ENCODE measurements around the gene LRRTM4.
"Not testable (repeated sequence)": the region's sequence is repeated elsewhere in the genome, so short reads cannot be mapped to it uniquely, and the experiment has no call there.

The LRRTM4 gene

DNA sequence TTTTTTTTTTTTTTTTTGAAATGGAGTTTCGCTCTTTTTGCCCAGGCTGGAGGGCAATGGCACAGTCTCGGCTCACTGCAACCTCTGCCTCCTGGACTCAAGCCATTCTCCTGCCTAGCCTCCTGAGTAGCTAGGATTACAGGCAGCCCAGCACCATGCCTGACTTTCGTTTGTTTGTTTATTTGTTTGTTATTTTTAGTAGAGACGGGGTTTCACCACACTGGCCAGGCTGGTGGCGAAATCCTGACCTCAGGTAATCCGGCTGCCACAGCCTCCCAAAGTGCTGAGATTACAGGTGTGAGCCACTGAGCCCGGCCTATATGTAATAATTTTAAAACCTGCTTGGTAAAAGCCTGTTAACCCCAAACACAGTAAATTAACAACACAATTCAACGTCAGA, 435.7 kb downstream of the LRRTM4 start:
- DNase-seq (ENCODE audit: low read depth, low spot score), result no peak

DNA sequence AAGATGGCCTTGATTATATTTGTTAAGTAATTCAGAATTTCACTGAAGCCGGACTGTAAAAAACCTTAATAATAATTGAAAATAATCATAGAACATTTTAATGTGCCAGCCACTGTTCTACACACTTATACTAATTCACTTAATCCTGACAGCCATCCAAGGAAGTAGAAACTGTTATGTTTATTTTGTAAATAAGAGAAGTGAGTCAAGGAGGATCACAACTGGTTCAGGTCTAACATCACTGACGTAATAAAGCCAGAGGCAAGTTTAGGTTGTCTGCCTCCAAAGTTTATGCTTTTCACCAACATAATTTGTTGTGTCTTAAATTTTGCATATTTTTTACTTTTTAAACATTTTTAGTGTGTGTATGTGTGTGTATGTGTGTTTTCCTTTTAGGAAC, 436.1 kb downstream of the LRRTM4 start:
- no peak for DNase-seq (ENCODE audit: low read depth, low spot score)

DNA sequence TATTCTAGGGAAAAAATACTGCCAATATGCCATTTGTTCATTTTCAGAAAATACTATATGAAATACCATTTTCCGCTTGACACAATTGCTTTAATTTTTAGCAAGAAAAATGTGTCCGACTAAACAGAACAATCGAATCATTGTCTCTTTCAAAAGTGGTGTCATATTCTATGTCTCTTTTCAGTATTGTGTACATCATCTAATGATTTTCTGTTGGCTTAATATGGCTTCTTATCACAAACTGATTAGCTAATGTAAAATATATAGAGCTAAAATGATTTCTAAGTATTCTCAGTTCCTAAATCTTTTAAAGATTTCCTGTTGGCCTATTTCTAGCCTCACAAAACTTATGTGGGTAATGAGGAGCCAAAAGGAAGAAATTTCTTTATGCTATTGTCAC, 436.6 kb downstream of the LRRTM4 start:
- no peak for DNase-seq (ENCODE audit: low read depth, low spot score)

DNA sequence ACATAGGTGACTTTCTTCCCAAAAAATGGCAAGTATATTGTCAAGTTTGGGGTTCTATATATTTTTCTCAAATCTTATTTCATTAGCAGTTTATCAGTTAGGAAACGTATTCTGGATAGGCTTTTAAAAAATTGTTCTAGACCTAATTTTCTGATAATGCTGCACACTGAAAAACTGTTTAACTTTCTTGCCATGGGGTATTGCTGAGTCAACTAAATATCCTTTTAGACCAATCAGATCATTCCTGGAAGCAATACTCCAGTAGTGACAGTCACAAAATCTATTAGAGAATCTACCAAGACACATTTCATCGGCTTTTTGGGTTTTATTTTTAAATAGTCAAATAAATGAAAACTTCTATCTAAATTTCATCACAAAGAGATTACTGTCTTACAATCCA, 440.6 kb downstream of the LRRTM4 start:
- DNase-seq (ENCODE audit: low read depth, low spot score), result no peak

DNA sequence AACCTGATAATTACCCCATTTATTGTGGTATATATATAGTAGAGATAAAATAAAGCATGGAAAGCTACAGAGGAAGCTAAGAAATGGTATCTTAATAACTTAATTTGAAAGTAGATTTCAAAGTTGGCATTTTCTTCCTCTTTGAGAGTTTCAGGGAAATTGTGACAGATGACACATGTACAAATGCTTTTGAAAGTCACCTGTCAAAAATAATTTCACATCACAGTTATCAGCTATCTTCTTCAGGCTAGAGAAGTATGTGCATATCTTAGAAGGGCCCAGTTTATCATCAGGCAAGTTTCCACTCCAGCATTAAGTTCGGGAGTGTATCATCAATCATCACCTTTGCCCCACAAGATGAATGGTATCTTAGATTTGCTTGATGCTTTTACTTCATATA, 457.9 kb downstream of the LRRTM4 start:
- no peak for DNase-seq (ENCODE audit: low read depth, low spot score)

DNA sequence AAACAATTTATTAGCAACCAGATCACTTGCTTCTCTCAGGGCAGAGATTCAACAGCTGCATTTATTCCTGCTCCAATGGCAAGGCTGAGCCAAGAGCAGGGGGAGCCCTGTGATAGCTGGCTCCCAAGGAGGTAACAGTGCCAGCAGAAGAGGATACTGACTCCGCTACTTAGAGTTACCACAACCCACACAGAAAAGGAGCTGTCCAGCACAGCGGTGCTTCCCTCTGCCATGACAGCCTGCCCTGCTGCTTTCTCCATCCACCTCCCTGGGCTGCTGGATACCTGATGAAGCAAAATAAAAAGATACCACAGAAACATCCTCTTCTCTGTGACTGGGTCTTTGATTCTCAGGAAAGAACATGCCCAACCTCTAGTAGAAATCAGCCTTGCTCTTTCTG, 467.2 kb downstream of the LRRTM4 start:
- no peak for DNase-seq (ENCODE audit: low read depth, low spot score)

DNA sequence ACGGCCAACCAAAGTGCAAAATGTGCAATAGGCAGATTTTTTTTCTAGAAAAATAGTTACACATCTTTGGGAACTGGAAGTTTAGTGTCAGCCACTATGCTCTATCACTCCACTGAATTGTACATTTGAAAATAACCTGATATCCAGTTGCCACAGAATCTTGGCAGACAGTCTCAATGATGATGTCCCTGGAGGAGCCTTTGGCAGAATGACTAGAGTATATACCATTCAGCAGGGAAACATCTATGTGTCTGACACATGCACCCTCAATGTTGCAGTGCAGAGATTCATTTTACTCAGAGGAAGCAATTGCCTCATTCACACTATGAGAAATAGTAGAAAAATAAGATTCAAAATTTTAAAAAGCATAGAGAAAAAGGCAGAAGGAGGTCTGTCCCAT, 475.8 kb downstream of the LRRTM4 start:
- no peak for DNase-seq (ENCODE audit: low read depth, low spot score)

DNA sequence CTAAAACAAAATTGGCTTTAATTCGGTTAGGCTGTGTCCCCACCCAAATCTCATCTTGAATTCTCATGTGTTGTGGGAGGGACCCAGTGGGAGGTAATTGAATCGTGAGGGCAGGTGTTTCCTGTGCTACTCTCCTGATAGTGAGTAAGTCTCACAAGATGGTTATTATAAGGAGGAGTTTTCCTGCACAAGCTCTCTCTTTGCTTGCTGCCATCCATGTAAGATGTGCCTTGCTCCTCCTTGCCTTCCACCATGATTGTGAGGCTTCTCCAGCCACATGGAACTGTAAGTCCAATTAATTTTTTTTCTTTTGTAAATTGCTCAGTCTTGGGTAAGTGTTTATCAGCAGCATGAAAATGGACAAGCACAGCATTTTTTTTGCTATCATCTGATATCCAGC, 476.7 kb downstream of the LRRTM4 start:
- not testable (repeated sequence) for DNase-seq (ENCODE audit: low read depth, low spot score)

DNA sequence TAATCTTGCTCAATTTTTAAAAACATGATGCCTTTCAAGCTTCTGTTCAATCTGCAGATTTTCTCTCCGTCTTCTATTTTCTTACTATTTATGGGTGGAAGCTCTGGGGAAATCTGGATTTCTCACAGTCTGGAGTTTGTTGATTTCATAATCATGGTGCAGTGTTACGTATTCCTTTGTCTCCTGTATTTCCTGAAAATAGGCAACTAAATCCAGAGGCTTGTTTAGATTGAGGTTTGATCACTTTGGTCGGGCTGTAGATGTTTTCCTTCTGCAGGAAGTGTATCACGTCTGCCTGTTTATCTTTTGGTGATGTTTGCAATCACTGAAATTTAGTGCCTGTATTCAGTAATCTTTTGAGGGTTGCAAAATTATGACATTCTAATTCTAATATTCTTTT, 487.7 kb downstream of the LRRTM4 start:
- no peak for DNase-seq (ENCODE audit: low read depth, low spot score)

DNA sequence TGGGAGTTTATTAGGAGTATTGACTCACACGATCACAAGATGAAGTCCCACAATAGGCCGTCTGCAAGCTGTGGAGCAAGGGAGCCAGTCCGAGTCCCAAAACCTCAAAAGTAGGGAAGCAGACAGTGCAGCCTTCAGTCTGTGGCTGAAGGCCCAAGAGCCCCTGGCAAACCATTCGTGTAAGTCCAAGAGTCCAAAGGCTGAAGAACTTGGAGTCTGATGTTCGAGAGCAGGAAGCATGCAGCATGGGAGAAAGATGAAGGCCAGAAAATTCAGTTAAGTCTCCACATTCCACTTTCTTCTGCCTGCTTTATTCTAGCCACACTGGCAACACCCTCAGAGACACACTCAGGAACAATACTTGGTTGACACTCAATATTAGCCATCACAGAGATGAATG, 492.9 kb downstream of the LRRTM4 start:
- not testable (repeated sequence) for DNase-seq (ENCODE audit: low read depth, low spot score)

DNA sequence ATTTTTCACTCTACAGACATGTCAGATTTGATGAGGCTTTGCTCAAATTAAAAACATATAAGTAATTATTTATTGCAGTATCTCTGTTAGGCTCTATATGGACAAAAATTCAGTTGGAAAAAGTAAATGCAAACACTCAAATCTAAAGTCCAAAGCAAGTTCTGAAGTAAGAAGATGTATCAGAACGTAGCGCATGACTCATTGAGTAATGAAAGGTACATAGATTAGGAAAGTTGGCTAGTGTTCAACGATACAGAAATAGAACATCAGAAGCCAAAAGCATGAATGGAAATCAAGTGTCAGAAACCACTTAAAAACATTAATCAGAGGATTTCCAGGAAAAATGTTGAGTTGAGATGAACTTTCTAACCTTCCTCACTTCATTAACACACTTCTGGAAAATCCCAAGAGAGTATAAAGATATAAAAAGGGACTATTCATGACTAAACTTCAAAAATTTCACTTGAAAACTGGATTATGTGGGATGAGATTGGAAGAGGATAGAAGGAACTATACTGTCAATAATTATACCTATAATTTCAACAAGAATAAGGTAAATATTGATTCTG, 494.1 kb downstream of the LRRTM4 start:
- DNase-seq (ENCODE audit: low read depth, low spot score), result no peak

DNA sequence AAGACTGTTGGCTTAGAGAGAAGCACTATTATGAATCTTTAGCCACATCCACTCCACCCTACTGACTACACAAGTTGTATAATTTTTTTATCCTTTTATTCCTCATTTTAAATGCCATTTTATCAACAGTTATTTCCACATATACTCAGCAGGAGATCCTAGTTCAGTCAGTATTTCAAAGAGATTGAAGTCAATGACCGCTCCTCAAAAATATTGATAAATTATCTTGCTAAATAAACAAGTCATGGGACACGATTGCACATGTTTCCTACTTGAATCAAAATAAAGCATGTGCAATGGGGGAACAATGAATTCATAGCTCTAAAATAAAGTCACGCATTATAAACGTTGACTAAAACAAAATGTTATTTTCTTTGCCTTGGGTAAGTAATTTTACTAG, 496.5 kb downstream of the LRRTM4 start:
- no peak for DNase-seq (ENCODE audit: low read depth, low spot score)

DNA sequence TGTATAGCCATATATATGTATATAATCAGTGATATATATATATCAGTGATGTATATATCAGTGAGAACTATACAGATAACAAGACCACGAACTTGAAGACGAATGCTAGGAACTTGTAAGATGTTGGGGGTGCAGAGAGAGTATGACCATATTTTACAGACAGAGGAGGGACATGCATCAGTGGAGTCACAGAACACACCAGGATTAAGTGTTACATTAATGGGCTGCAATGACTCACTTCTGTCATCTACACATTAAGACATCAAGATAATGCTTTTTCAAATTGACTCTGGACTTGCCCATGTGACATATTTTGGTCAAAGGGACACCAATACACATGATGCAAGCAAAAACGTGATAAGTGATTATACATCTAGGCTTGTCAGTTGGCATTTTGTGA, 501.0 kb downstream of the LRRTM4 start:
- DNase-seq (ENCODE audit: low read depth, low spot score), result no peak

DNA sequence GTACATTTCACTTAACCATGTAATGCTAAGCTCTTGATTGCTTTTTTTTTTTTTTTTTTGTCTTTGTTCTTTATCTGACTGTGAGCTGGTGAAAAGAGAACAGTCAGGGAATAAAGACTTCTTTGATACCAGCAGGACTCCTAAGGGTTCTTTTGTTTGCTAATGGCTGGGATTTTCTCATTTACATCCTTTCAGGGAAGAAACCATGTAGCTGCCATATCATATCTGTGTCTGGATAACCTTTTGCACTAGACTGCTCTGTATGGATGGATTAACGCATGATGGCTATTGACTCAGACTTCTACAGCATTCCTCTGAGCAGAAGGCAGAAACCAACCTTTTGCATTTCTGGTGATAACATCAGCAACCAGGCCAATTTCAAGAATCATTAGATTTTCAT, 504.0 kb downstream of the LRRTM4 start:
- DNase-seq (ENCODE audit: low read depth, low spot score), result no peak

DNA sequence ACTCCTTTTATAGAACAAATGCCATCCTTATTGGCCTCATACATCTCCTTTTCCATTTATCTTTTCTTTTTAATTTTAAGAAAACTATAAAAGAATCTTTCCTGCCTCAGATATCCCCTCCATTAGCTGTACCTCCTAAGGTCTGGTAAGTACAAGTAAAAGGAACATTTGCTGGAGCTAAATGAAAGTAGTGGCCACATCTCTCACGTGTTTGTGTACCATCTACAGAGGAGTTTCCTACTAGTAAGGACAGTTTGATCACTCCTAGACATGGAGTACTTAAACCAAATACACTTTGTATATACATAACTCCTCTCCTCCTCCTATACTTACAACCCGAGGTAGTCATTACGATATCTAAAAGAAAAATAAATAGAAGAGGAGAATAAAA, 504.8 kb downstream of the LRRTM4 start:
- DNase-seq (ENCODE audit: low read depth, low spot score), result no peak

DNA sequence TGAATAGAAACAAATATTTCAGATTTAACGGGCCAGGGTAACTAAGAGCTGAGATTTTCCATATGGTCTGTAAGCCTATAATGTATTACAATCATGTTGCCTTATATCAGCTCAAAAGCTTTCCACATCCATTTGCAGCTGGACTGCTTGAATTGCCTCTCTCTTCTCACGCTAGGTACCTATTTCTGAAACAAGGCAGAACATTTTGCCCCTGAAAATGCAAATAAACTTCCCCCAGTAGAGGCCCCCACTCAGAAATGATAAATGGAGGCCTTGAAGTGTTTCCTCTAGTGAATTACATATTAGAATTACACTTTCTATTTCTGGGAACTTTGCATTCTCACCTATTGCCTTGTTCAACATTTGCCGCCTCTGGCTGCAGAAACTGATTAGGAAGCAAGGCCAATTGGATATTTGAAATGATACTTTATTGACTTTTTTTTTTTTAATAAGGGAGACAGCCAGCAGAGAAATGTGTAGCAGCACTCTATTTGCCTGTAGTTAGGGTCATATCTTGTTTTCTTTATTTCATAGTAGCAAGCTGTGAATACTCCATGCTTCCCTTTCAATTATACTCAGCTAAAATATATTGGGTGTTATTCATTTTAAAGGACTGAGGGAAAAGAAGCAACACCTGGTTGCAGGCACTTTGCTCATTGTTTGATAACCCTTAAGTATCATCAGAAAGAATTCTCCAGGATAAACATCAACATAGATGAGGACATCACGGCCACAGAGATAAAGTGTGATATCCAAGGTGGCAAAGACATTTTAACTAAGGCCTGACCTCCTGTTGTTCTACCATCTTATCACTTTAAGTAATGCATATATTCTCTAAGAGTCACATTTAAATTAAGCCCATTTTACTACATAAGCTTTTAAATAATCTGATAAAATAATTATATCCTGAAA, 505.5 kb downstream of the LRRTM4 start:
- no peak for DNase-seq (ENCODE audit: low read depth, low spot score)

DNA sequence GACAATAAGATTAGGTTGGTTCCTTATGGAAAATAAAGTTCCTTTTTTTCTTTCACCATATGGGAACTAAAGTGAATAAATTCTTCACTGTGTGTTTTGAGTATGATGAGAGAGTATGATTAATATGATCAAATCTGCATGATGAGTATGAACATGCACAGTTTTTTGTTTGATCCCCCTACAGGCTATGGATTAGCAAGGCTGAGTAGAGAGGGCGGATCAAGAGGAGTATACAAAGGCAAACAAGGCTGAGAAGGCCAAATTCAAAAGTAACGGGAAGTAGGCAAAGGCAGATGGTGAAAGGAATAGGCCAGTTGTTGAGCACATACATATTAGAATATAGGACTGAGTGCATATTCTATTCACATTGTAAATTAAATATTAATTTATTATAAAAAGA, 508.2 kb downstream of the LRRTM4 start:
- no peak for DNase-seq (ENCODE audit: low read depth, low spot score)

DNA sequence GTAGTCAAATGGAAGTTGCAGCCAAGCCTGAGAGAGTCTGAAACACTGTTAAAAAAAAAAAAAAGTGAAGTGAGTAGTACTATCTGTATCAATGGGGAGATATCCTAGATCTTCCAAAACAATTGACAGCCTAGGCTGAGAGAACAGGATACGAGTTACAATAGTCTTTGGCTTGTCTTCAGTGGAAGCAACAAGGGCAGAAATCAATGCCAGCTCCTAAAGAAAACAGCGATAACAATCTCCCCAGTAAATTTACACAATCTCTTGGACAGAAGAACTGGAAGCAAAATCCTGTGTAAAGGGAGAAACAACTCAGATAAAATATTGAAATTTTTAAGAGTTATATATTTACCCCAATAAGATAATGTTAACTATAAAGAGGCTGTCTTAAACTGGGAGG, 508.7 kb downstream of the LRRTM4 start:
- DNase-seq (ENCODE audit: low read depth, low spot score), result no peak

DNA sequence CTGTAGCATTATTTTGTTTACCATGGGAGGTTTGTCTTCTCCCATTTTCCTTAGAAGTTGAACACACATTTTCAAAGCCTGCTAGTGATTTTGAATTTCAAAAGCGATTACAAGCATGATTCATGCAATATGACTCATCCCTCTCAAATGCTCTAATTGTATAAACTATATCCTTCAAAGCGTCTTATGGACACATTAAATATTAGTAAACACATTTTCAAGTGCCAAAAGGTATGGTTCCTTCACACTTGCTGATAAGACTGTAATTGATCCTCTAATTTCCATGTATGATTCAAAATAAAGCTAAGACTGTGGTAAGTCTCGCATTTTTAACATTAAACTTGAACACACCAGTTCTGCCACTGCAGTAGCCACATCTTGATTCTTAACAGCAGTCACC, 512.9 kb downstream of the LRRTM4 start:
- no peak for DNase-seq (ENCODE audit: low read depth, low spot score)

DNA sequence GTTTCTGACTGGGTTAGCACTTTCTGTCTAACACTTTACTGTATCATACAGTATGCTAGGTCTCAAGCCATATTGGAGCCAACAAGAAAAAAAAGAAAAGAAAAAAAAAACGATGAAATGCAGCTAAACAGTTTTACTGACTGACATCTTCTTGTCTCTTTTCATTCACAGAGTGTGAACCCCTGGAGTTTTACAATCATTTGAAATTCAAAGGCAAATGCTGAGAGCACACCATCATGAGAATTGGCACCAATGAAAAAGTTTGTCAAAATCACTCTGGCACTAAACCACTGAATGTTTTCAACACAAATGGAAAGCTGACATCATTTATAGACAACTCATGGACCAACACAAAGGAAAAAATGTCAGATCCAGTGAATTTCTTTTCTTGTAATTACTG, 513.3 kb downstream of the LRRTM4 start:
- no peak for DNase-seq (ENCODE audit: low read depth, low spot score)

DNA sequence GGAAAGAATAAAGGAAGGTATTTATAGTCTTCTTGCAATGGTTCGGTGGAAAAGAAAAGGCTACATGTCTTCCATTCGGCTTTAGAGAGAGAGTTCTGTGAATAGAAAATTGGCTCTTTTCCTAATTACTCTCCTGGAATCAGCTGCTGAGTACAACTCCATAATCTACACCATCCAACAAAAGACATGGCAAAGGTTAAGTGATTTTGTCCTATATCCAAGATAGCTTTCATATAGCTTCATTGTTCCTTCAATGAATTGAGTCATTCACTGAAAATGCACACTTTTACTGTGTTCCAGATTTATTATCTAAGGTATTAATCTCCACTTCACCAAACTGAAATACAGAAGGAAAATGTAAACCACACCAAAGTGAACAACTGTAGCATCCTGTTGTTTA, 514.5 kb downstream of the LRRTM4 start:
- DNase-seq (ENCODE audit: low read depth, low spot score), result no peak

DNA sequence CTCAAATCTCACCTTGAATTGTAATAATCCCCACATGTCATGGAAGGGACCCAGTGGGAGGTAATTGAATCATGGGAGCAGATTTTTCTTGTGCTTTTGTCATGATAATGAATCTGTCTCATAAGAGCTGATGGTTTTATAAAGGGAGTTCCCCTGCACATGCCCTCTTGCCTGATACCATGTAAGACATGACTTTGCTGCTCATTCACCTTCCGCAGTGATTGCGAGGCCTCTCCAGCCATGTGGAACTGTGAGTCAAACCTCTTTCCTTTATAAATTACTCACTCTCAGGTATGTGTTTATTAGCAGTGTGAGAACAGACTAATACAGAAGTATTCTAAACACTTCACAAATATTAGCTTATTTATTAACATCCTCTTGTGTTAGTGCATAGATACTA, 516.7 kb downstream of the LRRTM4 start:
- no peak for DNase-seq (ENCODE audit: low read depth, low spot score)

DNA sequence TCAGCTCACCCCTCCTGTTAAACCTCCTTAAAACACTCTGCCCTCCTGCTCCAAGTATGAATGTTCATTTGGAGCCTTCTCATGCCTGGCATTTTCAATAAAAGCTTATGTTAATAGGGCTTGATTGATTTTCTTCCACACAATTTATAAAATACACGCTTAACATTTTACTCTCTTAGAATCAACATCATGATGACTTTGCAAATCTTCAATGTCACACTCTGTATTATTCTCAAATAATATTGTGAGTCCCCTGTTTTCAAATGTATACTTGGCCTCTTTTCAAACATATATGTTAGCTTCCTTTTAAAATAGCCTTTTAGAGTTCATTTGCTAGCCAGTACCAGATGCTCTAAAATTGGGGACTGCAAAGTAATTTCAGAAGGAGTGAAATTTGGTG, 520.3 kb downstream of the LRRTM4 start:
- DNase-seq (ENCODE audit: low read depth, low spot score), result no peak

DNA sequence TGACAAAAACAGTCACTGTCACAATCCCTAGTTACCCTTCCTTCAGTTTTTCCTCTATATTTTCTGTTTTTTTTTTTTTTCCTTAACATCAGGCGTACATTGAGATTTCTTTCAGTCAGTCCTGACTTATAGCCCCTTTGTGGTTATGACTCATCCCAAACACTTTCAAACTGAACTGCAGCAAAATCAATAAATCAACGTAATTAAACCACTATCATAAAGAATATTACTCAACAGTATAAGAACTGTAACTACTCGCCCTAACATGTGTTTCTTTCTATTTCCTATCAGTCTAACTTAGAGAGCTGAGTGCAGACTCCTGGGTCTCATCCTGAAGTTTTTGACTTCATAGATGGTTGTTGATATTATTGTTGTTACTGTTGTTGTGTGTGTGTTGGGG, 523.5 kb downstream of the LRRTM4 start:
- no peak for DNase-seq (ENCODE audit: low read depth, low spot score)
